Lung microvascular endothelial cell (primary cell): ENCODE measurements around the gene SGSM1. TPM values are rescaled to one million over a fixed set of nuclear protein-coding genes. Genes with fewer than 3 reads are reported as not detected.
A peak's percentile ranks its signal among the peaks of the same experiment; 100 is the strongest.

ENCODE experiments used
- DNase-seq, 2 donors: peaks; one replicate each; pipeline versions ENCODE4 v3.0.0 to v3.0.0-alpha.2; 2010; ENCODE audit warnings: low read depth in 2 of 2
- total RNA-seq: library from RNA; depleted of rRNA; stranded (reverse); fragments of >200 nt; gene quantifications from 2 replicates; pipeline ENCODE4 v1.2.1, GENCODE V29; 2014

SGSM1 gene
- total RNA-seq, 1 donor from 2014 or later: 4.2 TPM

DNA sequence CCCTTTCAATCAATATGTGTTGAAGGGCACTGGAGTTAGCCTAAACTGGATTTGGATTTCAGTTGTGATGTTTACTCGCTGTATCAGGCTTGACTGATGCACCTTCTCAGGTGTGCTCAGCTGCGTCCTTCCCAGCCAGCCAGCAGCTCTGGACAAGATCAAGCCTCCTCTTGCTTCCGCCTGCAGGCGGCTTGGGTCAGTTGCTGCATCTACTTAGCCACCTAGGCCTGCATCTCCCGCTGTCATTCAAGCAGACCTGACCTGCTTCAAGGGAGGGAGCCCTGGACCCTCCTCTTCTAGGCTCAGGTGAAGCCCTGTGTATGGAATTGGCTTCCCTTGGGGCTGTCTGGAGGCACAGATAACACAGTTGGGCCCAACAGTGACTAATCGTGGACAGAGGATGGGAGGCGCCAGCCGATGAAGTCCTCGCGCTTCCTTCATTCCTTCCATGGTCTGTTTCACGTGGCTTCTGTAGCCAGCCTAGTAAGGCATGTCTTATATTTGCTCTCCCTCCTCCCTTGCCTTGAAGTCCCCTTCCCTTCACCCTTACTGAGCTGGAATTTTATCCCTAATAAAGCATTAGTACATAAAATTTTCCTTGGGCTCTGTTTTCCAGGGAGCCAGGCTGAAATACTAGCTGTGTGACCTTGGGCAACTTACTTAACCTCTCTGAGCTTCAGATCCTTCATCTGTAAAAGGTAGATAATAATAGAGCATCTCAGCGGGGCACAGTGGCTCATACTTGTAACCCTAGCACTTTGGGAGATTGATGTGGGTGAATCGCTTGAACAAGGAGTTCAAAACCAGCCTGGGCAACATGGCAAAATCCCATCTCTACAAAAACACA lies 142.6 kb downstream of the SGSM1 start:
- DNase-seq: no peak

DNA sequence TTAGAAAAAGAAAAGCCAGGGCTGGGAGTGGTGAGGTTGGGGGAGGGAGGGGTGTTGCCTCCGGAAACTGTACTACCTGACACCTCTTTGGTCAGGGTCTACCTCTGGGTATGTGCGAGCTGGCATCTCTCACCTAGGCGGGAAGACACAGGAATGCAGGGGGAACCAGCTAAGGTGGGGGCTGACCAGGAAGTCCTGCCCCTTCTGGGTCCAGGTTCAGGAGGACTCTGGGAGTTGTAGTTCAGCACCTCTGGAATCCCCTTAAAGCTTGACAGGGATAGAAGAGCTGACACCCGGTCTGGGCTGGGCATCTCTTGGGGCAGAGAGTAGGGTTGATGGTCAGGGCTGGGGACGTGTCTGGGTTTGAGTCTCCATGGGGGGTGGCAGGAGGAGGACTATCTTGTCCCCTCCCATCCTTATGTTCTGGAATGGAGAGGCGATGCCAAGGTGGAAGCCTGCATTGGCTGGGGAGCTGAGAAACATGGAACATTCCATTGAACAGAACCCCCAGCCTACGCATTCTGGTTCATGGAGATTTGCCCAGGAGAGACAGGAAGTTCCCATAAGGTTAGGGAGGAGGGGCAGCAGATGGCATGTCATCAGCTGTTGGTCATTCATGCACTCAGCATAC lies 144.4 kb downstream of the SGSM1 start:
- peak; percentile 17 to 76 for DNase-seq

DNA sequence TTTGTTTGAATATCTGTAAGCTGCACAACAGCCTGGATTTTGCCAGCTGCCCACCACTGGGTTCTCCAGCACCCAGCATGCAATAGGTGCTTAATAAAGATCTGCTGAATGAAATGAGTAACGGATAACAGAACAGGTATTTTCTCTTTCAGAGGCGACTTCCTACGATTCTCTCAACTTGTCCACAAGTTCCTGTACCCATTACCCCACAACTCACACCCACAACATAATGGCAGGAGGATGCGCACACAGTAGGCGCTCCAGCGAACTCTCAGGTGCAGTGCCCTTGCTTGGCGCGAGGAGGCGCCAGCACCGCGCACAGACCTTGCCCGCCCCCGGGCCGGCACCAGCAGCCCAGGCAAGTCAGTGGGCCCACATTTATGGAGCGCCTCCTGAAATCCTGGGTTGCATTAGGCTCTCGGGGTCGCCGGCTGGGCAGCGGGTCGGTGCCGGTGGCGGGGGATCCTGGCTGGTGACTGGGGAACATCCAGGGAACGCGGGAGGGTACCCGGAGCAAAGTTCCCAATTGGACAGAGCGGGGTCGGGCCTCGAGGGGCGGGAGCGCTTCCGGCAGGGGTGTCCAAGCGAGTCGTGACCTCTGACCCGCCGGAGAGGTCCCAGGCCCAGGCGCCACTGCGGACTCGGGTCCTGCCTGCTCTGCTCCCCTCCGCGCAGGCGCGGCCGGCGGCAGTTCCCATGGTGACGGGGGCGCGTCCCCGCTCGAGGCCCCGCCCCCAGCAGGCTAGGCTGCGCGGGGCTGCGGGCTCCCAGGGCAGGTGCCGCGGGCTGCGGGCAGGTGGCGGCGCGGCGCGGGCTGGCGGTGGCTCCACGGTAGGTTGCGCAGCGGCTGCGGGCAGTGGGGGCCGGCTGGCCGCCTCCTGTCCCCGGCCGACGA lies 146.2 kb downstream of the SGSM1 start, which contains the start of gene KIAA1671:
Gene KIAA1671, plus strand, starts transcription at position 775 of the 895 bp plus-strand sequence. CDS start 75,284 bp downstream, outside the sequence.
- peak; percentile 83 to 93 for DNase-seq

DNA sequence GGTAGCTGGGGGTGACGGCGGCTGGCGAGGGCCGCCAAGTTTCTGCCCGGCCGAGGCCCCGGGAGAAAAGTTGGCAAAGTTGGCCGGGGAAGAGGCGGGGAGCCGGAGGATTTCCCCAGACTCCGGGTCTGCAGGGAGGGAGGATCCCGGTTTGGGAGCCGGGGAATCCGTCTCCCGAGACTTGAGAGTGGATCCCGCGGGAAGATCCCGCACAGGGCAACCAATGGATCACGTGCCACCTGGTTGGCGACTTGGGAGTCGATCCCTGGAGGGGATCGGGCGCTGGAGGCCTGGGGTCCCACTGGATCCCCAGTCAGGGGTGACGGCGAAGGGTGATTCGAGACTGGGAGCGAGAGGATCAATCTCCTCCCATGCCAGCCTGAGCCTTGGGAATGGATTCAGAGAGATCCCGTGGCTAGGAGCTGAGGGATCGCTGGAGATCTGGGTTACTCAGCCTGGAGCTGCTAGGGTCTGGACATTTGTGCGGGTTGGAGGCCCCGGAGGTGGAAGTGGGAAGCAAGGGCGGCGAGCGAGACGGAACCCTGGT lies 146.9 kb downstream of the SGSM1 start:
- DNase-seq: peak; percentile 81 to 86

DNA sequence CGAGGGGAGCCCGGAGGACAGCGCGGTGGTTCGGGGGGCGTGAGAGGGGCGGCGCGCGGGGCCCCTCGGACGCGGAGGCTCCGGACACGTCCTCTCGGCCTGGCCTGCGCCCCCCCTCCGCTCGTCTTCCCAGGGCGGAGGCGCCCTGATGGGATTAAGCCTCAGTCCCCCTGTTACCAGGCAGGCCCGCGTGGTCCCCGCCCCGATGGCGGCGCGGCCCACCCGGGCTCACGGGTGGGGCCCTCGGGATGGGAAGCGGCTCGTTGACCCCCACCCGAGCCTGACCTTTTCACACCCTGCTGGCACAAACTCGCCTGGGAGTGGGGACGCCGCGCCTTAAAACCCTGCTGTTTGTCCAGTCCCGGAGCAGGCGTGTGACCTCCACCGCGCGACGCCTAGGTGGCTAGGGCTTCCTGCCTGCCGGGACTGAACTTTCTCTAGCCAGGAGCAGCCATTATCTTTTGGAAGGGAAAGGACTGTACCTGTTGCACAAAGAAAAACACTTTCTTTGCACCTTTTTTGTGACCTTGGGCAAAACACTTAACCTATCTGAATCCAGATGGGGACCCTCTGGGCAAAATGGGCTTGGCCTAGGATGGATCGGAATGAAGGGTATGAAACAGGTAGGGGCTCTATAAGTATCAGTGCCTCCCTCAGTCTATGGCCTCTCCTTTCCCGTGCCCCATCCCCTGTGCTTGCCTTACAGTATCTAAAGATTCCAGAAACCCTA lies 147.5 kb downstream of the SGSM1 start:
- peak; percentile 19 to 47 for DNase-seq

DNA sequence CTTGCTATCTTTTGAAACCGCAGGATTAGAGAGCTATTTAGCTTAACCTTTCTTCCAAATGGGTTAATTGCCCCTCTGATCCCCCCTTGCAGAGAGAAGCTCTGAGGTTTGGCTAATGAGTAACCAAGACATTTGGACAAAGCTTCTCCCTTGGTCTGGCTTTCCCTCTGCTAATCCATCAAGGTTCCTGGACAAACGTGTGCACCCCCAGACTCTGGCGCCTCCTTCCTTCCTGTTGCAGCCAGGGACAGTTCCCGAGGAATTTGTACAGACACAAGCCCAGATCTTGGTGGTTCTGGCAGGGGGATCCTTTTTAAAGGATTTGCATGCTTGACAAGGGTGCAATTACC lies 148.1 kb downstream of the SGSM1 start:
- peak in 1 of 2 donors; percentile 19 for DNase-seq

DNA sequence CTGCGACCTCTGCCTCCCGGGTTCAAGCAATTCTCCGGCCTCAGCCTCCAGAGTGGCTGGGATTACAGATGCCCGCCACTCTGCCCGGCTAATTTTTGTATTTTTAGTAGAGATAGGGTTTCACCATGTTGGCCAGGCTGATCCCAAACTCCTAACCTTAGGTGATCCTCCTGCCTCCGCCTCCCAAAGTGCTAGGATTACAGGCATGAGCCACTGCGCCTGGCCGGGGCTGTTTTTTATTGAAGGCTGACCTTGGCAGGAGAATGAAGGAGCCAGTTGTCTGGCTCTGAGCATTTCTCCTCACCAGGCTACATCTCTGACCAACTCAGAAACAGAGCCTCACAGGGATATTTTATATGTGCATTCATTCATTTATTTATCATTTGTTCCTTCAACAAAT lies 148.8 kb downstream of the SGSM1 start:
- DNase-seq: no peak

DNA sequence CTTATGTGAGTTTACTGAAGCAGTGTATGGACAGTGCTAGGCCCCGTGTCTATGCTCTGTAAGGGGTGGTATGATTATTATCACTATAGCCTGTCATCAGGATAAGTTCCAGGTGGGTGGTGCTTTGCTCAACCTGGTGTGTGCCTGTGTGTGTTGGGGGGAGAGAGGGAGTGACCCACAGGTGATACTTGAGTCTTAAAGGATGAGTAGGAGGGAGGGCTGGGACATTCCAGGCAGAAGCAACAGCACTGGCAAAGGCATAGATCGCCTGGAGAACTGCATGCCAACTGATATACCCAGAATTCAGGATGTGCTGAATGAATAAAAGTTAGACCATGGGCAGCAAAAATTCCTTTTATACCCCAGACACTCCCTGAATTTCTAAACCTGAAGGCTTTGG lies 151.0 kb downstream of the SGSM1 start:
- no peak for DNase-seq

DNA sequence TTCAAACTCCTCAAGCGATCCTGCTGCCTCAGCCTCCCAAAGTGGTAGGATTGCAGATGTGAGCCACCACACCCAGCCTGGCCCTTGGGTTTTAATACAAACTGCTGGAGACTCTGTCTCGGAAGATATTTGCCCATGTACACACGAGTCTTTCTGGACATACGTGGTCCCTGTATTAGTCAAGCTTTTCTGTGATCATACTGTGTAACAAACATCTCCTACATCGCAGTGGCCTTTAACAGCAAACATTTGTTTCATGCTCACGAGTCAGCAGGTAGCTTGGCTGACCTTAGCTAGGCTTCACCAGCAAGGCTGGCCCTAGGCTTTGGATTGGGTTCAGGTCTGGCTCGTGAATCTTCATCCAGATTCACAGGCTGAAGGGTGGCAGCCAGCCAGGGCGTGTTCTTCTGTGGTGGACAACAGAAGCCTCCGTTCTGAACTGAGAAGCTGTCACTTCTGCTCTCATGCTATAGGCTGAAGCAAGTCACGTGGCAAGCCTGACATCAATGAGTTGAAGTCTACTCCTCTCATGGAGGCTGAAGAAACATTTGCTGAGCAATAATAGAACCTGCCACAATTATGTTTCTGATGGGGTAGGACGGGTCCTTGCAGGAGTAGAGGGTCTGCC lies 155.3 kb downstream of the SGSM1 start:
- DNase-seq: no peak

DNA sequence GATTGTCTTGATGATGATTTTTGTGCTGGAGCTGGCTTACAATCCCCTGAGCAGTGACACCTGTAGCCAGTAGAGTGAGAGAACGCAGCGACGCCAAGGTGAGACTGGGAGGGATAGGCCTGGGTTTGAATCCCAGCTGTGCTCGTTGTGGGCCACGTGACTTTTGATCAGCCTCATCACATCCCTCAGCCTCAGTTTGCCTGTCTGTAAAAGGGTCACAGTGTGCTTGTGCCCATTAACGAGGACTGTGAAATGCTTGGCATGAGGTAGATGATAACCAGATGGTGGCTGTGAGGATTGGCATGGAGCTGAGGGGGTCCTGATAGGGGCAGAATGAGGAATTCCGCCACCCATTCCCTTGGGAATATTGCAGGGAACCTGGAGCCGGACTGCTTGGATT lies 156.1 kb downstream of the SGSM1 start:
- no peak for DNase-seq

DNA sequence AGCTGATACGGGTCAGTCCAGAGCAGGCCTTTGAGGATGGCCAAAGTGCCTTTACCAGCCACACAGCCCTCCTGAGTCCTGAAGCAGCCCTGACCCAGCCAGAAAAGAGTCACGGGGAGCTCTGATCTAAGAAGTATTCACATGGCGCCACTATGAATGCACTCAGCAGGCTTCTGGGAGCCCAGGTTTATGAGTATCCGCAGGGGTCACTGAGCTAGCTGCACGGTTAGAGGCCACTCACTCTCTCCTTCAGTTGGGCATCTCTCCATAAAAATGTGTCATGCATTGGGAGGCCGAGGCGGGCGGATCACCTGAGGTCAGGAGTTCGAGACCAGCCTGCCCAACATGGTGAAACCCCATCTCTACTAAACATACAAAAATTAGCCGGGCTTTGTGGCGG lies 156.8 kb downstream of the SGSM1 start:
- DNase-seq: no peak

DNA sequence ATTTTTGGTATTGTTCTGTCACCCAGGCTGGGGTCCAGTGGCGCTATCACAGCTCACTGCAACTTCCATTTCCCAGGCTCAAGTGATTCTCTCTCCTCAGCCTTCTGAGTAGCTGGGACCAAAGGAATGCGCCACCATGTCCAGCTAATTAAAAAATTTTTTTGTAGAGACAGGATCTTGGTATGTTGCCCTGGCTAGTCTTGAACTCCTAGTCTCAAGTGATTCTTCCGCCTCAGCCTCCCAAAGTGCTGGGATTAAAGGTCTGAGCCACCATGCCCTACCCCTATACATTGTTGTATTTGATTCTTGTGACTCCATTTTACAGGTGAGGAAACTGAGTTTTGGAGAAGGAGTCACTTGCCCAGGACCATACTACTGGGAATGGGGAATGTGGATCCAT lies 158.4 kb downstream of the SGSM1 start:
- no peak for DNase-seq

DNA sequence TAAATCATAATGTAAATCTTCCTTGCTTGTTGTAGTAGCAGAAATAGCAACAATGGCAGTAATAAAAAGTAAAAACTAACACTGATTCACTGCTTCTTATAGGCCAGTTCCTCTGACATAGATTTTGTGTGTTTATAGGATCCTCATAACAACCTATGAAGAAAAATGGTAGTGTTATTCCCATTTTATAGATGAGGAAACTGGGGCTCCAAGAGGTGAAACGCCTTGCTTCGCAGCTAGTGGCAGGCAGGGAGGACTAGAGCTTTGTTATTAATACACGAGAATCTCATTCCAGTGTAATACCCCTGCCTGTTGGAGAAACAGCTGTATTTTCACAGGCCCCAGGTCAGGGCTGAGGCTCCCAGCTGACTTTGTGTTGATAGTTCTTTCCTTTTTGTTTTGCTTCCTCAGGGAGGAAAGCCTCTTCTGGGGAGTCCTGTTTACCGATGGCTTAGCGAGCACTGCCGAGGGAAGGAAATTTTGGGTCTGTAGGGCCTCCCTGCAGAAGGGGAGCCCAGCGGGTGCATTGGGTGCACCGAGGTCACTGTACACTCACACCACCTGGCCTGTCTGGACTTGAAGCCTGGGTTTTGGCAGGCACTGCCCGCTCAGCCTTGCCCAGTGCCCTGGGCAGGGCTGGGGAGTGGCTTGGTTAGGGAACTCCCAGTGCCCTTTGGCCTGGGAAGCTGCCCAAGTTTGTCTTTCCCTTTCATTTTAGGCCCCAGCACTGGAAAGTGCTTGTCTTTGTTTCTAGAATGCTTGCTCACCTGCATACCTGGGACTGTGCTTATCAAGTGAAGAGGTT lies 160.0 kb downstream of the SGSM1 start:
- peak in 1 of 2 donors; percentile 52 for DNase-seq

DNA sequence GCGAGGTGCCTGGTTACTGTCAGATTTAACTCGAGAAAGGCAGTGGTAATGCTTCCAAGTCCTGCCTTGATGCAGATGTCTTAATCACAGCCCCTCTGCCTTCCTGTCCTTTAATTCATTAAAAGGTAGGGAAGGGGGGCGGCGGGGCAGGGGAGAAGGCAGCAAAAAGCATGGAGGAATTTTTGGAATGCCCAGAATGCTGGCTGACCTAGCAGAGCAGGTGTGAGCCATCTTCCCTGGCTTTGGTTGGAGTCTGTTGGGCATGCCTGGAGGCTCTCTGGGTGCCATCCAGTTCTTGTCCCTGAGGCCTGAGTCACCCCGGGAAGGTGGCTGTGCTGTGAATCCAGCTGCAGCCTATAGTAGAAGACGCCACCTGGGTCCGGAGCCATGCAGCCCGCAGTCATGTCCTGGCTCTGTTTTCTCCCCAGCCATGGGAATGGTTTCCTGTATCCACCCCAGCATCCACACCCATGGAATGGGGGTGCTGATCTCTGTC lies 162.1 kb downstream of the SGSM1 start:
- DNase-seq: peak in 1 of 2 donors; percentile 61

DNA sequence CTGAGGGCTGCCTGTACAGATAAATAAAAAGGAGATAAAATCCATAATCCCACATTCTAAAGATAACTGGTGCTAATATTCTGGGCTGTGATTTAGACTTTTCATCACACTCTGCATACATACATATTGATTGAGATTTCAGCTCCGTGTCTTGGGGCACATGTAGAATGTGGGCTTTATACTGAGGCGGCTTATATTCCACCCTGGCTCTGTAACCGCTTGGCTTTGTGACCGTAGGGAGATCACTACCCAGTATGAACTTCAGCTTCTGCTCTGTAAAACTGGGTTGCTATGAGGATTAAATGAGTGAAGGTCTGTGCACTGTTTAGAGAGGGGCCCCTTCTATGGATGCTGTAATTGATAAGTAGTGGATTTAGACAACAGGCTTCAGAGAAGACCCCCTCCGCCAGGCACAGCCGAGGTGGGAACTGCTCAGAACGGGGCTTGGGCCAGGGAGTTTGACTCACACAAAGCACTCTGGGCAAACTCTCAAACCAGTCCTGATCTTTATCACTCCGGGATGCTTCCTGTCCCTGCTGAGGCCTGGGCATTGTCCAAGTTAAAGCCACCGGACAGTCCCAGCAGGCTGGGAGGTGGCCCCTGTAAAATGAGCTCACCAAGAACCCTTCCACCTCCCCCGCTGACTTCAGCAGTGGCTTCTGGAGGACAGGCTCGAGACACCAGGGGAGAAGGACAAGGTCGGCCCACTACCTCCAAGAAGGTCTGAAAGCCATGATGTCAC lies 163.7 kb downstream of the SGSM1 start:
- peak; percentile 86 to 88 for DNase-seq

DNA sequence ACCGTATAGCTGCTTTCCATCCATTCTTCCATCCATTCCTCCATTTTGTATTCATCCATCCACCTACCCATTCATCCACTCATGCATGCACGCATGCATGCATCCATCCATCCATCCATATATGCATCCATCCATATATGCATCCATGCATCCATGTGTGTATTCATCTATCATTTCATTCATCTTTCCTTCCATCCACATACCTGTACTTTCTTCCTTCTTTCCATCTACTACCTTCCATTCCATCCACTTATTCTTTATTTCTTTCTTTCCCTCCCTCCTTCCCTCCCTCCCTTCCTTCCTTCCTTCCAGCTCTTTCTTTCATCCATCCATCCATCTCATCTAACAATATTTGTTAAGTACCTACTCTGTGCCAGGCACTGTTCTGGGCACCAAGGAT lies 166.4 kb downstream of the SGSM1 start:
- no peak for DNase-seq

DNA sequence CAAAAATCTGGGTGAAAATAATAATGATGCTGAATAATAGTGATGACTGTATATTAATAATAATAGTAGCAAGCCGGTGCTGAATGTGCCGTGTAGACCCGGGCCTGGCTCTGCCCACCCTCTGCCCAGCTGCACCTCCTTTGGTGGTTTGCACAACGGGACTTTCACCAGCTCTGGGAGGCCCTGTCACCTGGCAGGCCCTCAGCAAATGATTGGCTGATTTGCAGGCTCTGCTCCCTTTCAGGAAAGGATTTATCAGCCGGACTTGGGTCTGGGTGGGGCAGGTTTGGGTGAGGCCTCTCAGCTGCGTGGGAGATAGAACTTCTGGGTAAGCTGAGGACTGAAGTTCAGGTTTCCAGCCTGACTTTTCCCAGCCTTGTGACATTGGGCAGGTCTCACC lies 167.9 kb downstream of the SGSM1 start:
- DNase-seq: no peak

DNA sequence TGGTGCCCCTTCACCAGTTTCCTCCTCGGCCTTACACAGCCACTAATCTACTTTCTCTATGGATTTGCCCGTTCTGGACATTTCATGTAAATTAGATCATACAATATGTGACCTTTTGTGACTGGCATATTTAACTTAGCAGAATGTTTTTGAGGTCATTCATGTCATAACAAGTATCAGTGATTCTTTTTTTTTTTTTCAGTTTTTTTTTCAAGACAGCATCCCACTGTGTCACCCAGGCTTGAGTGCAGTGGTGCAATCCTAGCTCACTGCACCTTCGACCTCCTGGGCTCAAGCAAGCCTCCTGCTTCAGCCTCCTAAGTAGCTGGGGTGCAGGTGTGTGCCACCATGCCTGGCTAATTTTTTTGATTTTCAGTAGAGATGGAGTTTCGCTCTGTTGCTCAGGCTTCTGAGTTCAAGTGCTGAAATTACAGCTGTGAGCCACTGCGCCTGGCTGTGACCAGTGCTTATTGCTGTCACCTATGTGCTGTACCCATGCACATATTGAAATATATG lies 169.2 kb downstream of the SGSM1 start:
- DNase-seq: no peak
